Jurkat, Clone E6-1 (cell line): ENCODE measurements around the gene STK32A.

Source experiments
- DNase-seq: peaks from one replicate; pipeline ENCODE4 v3.0.0-alpha.2; 2011; ENCODE audit warnings: low read depth, low spot score
- H3K4me3 ChIP-seq: 2 replicates; pipeline ENCODE4 v1.5.1; 2011; ENCODE audit warnings: mild to moderate bottlenecking, low read length, control low read depth, moderate library complexity

The STK32A gene

GRCh38 chr5:147377682-147378081 lies 142.9 kb downstream of the STK32A start:
- H3K4me3 ChIP-seq = no peak overlapping the region
- no peak for DNase-seq

- H3K4me3 ChIP-seq = no peak overlapping the region
These were observed 146.7 kb downstream of the STK32A start for GRCh38 chr5:147381555-147381954.

GRCh38 chr5:147382776-147383175 lies 147.9 kb downstream of the STK32A start:
- H3K4me3 ChIP-seq = no peak overlapping the region
- DNase-seq = no peak

More at GRCh38 chr5:147381555-147381954, 146.7 kb downstream of the STK32A start:
- no peak for DNase-seq

- H3K4me3 ChIP-seq = no peak overlapping the region
- DNase-seq = no peak
These were observed 149.7 kb downstream of the STK32A start for GRCh38 chr5:147384346-147385193.

- H3K4me3 ChIP-seq = no peak overlapping the region
- no peak for DNase-seq
These were observed 152.3 kb downstream of the STK32A start for GRCh38 chr5:147387109-147387508.

- H3K4me3 ChIP-seq = no peak overlapping the region
- DNase-seq = no peak
These were observed 153.6 kb downstream of the STK32A start for GRCh38 chr5:147388184-147389108.

- DNase-seq = no peak
- H3K4me3 ChIP-seq = no peak overlapping the region
These were observed 155.9 kb downstream of the STK32A start for GRCh38 chr5:147390654-147391225.

- H3K4me3 ChIP-seq = no peak overlapping the region
- peak; percentile 9 for DNase-seq
These were observed 157.0 kb downstream of the STK32A start for GRCh38 chr5:147391781-147392180.

- no peak for DNase-seq
- no peak overlapping the region for H3K4me3 ChIP-seq
These were observed 159.2 kb downstream of the STK32A start for GRCh38 chr5:147393874-147394672.

- DNase-seq = no peak
- no peak overlapping the region for H3K4me3 ChIP-seq
These were observed 161.4 kb downstream of the STK32A start for GRCh38 chr5:147396070-147396823.

GRCh38 chr5:147397616-147398015 lies 162.8 kb downstream of the STK32A start:
- DNase-seq = no peak
- H3K4me3 ChIP-seq = no peak overlapping the region

- H3K4me3 ChIP-seq = no peak overlapping the region
- DNase-seq = no peak
These were observed 164.0 kb downstream of the STK32A start for GRCh38 chr5:147398860-147399259.

GRCh38 chr5:147400126-147400809 lies 165.4 kb downstream of the STK32A start:
- no peak overlapping the region for H3K4me3 ChIP-seq
- no peak for DNase-seq

GRCh38 chr5:147400881-147401280 lies 166.1 kb downstream of the STK32A start:
- no peak for DNase-seq
- no peak overlapping the region for H3K4me3 ChIP-seq

GRCh38 chr5:147403651-147404640 lies 169.1 kb downstream of the STK32A start:
- no peak for DNase-seq
- H3K4me3 ChIP-seq = no peak overlapping the region

- no peak for DNase-seq
- H3K4me3 ChIP-seq = no peak overlapping the region
These were observed 169.9 kb downstream of the STK32A start for GRCh38 chr5:147404706-147405105.

GRCh38 chr5:147406636-147407035 lies 171.8 kb downstream of the STK32A start:
- H3K4me3 ChIP-seq = no peak overlapping the region
- DNase-seq = no peak
